ENCODE results near the gene SHROOM2.

The SHROOM2 gene

DNA sequence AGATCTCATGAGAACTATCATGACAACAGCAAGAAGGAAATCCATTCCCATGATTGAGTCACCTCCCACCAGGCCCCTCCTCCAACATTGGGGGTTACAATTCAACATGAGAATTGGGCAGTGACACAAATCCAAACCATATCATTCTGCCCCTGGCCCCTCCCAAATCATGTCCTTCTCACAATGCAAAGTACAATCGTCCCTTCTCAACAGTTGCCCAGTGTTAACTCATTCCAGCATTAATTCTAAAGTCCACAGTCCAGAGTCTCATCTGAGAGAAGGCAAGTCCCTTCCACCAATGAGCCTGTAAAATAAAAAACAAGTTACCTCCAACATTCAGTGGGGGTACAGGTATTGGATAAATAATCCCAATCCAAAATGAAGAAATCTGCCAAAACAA is 166.1 kb downstream of the SHROOM2 start:
- DNase-seq: no peak

DNA sequence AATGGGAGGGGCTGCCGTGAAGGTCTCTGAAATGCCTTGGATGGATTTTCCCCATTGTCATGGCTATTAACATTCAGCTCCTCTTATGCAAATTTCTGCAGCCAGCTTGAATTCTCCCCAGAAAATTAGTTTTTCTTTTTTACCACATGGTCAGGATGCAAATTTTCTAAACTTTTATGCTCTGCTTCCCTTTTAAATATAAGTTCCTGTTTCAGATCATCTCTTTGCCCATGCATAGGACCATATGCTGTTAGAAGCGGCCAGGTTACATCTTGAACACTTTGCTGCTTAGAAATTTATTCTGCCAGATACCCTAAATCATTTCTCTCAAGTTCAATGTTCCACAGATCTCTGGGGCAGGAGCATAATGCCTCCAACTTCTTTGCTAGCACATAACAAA is 167.2 kb downstream of the SHROOM2 start:
- no peak for DNase-seq

DNA sequence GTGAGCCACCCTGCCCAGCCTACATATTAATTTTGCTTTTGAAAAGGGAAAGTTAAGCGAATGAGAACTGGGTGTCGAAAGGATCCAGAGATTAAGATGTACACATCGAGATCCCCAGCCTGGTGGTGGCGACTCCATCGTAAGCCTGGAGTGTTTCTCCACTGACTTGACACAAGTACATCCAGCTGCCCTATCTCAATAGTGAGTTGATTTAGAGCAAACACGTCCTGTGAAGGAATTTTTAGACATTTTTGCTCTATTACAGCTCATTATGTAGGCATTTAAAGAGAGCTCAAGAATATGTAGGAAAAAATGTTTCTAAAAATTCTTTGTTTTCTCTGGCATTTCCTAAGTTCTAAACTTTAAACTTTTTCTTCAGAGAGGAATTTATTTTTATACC is 169.3 kb downstream of the SHROOM2 start:
- no peak for DNase-seq

DNA sequence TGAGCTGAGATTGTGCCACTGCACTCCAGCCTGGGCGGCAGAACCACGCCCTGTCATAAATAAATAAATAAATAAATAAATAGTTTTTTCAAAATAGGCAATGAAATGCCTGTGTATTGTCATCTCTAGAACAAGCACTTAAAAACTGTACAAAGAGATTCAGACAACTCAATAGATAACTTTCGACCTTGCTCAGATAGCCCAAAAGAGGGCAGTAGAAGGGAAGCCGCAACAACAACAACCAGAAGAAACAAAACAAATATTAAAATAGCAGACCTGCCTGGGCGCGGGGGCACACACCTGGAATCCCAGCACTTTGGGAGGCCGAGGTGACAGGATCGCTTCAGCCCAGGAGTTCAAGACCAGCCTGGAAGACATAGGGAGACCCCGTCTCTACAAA is 171.5 kb downstream of the SHROOM2 start:
- no peak for DNase-seq

DNA sequence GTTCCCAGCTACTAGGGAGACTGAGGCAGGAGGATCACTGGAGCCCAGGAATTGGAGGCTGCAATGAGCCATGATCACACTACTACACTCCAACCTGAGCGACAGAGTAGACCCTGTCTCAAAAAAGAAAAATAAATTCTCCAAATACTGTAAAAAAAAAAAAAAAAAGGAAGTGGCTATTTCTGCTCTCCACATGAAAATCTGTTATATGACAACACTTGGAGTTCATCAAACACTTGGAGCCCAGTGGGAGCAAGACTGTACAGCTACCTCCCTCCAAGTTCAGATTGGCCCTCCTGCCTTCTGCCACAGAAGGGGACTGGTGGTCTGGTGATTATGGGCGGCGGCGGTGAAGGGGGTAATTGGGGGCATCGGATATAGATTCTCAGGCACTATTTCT is 172.0 kb downstream of the SHROOM2 start:
- DNase-seq: no peak

DNA sequence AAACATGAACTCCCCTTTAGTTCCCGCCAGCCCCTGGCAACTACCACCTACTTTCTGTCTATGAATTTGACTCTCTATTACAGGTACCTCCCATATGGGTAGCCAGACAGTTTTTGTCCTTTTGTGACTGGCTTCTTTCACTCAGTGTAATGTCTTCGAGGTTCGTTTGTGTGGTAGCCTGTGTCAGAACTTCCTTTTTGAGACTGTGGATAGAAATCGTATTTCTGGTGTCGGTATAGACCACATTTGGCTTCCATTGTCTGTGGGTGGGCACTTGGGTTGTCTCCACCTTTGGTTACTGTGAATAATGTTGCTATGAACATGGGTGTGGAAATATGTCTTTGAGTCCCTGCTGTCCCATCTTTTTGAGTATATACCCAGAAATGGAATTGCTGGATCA is 175.5 kb downstream of the SHROOM2 start:
- DNase-seq: no peak

DNA sequence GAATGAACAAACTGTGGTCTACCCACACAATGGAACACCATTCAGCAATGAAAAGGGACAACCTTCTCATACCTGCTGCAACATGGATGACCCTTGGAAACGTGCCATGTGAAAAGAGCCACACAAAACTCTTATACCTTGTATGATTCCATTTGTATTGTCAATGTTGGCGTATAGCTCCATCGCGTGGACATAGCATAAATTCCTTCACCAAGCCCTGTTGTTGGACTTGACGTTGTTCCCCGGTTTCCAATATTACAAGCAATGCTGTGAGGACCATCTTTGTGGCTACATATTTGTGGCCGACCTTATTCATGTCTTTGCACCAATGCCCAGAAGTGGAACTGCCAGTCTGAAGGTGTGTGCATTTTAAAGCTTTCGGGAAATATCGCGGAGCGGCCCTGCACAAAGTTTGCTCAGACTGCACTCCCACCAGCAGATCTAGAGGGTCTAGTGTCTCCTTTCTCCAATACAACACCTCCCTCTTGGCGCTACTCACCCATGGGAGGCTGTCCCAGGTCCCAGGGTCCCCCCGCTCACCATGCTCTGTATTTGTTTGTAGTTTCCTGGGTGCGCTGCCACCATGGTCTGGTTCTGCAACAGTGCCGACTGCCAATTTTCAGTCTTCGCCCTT is 180.7 kb downstream of the SHROOM2 start, which contains the start of gene CLDN34:
Gene CLDN34 (plus strand): TSS at position 584 of the 634 bp plus-strand sequence. CDS start 0 bp downstream, at position 584.
- no peak for DNase-seq

DNA sequence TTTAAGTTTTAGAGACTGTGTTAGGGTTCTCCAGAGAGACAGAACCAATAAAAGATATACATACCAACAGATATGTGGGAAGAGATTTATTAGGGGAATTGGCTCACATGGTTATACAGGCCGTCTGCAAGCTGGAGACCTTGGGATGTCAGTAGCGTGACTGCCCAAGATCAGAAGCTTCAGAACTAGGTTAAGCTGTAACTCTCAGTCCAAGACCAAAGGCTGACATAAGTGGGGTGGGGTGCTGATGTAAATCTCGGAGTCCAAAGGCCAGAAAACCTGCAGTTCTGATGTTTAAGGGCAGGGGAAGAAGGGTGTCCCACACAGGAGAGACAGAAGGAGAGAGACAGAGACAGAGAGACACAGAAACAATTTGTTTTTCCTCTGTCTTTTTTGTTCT is 191.4 kb downstream of the SHROOM2 start:
- DNase-seq: no peak

DNA sequence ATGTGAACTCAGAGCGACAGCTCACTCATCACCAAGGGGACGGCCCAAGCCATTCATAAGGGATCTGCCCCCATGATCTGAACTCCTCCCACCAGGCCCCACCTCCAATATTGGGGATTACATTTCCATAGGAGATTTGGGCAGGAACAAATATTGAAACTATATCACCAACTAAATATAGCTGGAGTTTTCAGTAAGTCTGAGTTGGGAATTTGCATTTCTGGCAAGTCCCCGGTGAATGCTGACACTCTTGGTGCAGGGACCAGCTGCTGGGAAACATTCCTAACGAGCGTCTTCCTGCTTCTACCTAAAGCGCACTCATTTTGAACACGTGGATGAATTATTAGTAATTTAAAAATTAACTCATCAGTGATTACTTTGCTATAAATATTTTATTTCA is 194.2 kb downstream of the SHROOM2 start:
- DNase-seq: no peak

DNA sequence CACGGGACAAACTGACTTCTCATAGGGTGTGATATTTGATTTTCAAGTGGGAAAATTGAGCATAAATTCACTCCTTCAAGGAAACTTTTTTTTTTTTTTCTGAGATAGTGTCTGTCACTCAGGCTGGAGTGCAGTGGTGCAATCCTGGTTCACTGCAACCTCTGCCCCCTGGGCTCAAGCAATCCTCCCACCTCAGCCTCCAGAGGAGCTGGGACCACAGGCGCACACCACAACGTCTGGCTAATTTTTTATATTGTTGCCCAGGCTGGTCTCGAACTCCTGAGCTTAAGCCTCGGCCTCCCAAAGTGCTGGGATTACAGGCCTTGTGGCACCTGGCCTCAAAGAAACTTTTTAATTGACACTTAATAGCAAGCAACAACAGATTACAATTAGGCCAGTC is 194.7 kb downstream of the SHROOM2 start:
- no peak for DNase-seq

DNA sequence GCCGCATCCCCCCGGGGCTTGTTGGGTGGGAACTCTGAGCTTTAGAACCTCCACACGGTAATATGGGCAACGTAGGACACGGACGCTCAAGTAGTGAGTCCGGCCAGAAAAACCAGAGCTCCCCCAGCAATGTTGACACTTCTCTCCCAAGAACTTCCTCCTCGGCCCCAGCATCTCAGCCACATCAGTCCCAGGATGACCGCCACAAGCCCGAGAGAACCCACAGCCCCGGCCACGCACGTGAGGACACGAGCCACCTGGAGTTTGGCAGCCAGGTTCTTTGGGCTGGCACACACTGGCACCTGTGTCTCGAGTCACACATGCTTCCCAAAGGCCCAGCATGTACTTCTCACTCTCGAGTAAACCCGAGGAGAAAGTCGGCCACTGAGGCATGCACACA is 197.2 kb downstream of the SHROOM2 start:
- no peak for DNase-seq

DNA sequence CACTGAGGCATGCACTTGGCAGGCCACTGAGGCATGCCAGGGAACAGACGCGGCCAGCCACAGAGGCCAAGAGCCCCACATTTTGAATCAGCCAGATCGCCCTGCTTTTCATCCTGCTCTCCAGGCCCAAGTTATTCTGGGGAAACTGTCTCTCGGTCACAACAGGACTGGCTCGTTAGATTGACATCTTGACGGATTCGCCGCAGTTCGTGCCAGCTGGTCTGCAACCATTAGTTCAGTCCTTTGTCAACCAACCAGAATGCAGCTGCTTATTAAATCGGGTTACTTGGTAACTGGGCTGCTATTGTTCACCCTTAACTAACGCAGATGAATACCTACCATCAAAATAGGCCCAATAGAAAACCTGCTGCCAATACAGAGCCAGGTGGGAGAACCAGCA is 197.6 kb downstream of the SHROOM2 start:
- no peak for DNase-seq

DNA sequence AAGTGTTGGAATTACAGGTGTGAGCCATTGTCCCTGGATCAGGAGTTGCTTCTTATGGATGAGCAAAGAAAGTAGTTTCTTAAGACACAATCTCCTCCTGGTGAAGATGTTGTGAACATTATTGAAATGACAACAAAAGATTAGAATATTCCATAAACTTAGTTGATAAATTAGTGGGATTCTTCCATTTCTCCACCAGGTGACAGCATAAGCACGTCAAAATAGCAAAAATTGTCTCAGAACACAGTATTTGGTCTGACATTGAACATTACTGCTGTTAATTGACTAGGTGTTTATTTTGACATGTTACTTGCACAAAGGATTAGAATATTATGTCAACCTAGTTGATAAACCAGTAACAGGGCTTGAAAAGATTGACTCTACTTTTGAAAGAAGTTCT is 202.5 kb downstream of the SHROOM2 start:
- no peak for DNase-seq

DNA sequence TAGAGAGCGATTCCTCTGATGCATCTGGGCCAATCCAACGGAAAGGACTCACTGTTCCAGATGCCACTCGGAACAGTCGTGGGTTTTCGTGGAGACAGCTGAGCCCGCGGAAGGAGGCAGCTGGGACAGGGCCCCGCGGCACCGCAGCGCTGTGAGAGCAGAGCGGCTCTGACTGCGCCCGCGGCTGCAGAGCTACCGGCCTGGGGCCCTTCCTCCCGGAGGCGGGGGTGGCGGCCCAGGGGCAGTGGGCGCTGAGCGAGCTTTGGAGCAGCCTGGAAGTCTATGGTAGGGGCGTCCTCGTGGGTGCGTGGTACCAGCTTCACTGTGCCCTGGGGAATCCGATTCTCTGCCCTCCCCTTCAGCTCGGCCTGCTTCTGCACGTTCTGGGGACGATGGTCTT is 205.8 kb downstream of the SHROOM2 start:
- no peak for DNase-seq

DNA sequence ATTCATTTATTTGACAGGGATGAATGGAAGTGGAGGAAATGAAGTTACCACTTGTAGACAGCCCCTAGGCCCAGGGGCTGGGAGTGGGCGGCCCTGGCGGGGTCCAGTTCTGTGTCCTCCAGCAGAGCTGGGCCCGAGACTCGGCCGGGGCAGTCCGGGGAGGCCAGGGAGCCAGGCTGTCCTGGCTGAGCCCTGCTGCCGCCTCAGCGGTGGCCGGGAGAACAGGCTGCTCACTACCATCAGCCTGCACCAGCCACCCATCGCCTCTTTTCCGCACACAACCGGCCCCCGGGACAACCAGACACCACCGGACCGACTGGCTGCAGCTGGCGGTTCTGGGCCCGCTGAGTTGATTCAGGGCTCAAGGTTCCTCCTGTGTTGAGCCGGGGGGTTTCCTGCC is 206.5 kb downstream of the SHROOM2 start:
- DNase-seq: no peak

DNA sequence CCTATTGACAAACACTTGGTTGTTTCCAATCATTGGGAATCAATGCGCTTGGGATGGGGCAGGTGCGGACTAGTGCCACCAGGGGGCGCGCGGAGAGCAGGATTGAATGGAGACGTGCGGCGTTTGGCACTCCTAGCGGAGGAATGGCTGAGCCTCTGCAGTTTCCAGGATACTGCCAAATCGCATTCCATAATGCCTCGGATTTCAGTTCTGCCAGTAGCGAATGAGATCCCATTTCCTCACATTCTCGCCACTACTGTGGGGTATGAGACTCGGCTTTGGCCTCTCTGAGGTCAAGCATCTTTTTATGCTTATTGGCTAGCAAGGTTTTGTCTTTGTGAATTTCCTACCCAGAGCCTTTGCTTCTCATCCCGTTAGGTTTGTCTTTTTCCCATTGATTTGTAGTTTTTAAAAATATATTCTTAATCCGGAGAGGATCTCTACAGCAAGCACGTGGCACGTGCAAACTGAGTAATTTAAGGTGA is 209.7 kb downstream of the SHROOM2 start:
- peak; percentile 75 for DNase-seq

DNA sequence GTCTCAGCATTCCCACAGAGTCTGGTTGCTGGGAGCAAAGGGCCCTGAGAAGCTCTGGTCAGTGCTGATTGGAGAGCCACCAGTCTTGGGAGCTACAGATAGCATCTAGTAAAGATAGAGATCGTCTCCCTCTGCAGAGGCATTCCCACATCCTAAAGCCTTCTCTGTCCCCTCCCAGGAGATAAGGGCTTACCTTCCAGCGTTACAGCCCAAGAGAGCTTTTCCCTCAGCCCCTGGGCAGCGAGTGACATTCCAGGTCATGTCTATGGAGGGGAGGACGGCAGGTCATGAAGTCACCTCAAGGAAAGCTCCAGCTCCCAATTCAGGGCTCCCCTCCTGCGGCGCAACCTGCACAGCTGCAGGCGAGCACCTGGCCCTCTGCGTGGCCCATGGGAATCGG is 210.8 kb downstream of the SHROOM2 start:
- no peak for DNase-seq

DNA sequence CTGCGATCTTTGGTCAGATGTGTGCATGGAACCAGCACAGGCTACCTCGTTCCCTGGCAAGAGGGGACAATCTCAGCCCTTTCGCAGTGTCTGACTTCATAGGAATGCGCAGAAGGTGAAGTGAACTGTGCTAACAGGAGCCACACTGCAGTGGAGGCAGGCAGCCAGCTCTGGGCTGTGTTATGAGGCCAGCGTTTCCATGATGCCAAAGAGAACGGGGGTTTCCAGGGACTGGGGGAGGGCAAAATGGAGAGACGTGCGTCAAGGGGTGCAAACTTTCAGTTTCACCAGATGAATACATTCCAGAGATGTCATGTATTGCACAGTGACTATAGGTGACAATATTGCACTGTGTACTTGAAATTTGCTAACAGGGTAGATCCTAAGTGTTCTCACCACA is 211.3 kb downstream of the SHROOM2 start:
- no peak for DNase-seq
